ENCODE data around the gene TRPM8. TPM values are rescaled to one million over a fixed set of nuclear protein-coding genes. Genes with fewer than 3 reads are reported as not detected.

Gene TRPM8
- not detected in 2 replicates for total RNA-seq

DNA sequence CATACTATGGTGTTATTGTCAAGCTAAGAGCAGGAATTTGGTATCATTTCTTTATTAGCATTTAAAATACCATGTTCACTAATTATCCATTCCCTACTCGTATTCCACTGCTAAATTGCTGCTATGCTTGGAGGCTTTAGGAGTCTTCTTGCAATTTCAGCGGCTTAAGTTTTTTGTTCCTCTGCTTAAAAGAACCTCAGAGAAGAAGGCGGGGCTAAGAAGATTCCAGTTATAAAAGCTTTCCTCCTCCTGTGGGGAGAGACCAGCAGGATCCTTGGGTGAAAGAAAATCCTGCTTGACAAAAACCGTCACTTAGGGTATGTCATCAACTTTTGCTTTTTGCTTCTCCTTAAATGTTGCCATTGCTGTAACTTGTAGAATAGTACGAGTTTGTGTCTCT lies at the start of gene TRPM8:
Gene TRPM8, plus strand, starts transcription at position 258 of the 400 bp plus-strand sequence. CDS start 9,165 bp downstream, outside the sequence.

GRCh38 chr2:233867993-233868532 lies 49.1 kb upstream of the TRPM8 start, which contains the start of gene MSL3B:
Gene MSL3B (minus strand): TSS chr2:233868386.

DNA sequence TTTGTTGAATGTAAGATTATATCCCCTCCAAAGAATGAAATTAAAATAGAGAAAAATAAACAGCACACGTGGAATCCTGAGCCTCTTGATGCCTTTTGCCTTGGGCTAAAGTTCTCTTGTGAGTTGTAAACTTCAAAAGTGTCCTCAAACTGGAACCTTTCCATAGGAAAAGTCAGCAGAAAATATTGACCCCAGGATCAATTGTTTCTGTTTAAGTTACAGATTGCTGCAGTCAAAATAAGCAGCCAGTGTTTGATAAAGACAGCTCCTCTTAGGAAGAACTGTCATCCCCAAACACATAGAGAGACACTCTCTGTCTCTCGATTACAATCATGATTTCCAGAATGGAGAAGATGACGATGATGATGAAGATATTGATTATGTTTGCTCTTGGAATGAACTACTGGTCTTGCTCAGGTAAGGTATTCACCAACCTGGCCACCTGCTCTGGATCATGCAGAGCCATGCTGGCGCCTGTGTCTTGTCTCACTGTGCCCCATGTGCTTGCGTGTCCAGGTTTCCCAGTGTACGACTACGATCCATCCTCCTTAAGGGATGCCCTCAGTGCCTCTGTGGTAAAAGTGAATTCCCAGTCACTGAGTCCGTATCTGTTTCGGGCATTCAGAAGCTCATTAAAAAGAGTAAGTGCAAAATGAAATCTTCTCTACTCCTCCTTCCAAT lies 133.4 kb downstream of the TRPM8 start, which contains the start of gene SPP2:
Gene SPP2, plus strand, starts transcription at position 248 of the 681 bp plus-strand sequence. Its CDS starts 85 bp downstream, at position 333.

Other genes with a start within 250 kb of the TRPM8 start
- gene UGT1A9, start 245.5 kb upstream of the TRPM8 start, total RNA-seq = not detected in 2 replicates
- 0.13 TPM in 1 of 2 replicates, not detected in the other for gene UGT1A7, start 235.5 kb upstream of the TRPM8 start, total RNA-seq
- gene UGT1A6, start 224.5 kb upstream of the TRPM8 start, total RNA-seq = not detected in 2 replicates
- gene UGT1A5, start 204.5 kb upstream of the TRPM8 start, total RNA-seq = not detected in 2 replicates
- gene UGT1A4, start 198.6 kb upstream of the TRPM8 start, total RNA-seq = not detected in 2 replicates
- gene UGT1A3, start 188.3 kb upstream of the TRPM8 start, total RNA-seq = not detected in 2 replicates
- not detected in 2 replicates for gene UGT1A1, start 157.1 kb upstream of the TRPM8 start, total RNA-seq
- gene MROH2A, start 139.0 kb upstream of the TRPM8 start, total RNA-seq = not detected in 2 replicates
- gene HJURP, start 62.8 kb upstream of the TRPM8 start, total RNA-seq = 8.4 and 22.4 TPM in 2 replicates
- gene SPP2, start 133.3 kb downstream of the TRPM8 start, total RNA-seq = not detected in 2 replicates